NCI-H2196 (cell line): ENCODE measurements around the gene FMNL2.

Experiments
- DNase-seq: peaks from one replicate; lab custom pipeline; 2025; ENCODE audit not compliant: unreplicated experiment; lab: John Stamatoyannopoulos, UW

Gene FMNL2

GRCh38 chr2:152632736-152633135 is 297.8 kb downstream of the FMNL2 start:
- no peak for DNase-seq

- DNase-seq: peak; percentile 60
Measured at GRCh38 chr2:152635635-152636298, 300.8 kb downstream of the FMNL2 start.

- DNase-seq: no peak
Measured at GRCh38 chr2:152637251-152637650, 302.3 kb downstream of the FMNL2 start.

DNA sequence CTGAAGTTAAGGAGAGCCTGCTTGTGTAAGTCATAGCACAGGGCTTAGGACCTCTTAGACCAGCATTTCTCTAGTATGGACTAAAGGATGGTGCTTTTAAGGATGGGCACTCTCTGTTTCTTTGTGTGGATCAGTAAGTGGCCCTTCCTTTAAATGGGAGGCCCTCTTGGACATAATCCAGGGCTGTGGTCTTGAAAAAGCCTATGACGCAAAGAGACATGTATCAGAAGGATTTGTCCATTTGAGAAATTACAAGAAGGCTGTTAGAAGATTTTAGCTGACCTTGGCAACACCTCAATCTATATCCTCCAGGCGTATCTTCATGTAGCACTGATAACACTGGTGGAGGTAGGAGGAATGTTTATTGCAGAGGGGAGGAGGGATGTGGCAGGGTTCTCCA is 303.1 kb downstream of the FMNL2 start:
- no peak for DNase-seq

DNA sequence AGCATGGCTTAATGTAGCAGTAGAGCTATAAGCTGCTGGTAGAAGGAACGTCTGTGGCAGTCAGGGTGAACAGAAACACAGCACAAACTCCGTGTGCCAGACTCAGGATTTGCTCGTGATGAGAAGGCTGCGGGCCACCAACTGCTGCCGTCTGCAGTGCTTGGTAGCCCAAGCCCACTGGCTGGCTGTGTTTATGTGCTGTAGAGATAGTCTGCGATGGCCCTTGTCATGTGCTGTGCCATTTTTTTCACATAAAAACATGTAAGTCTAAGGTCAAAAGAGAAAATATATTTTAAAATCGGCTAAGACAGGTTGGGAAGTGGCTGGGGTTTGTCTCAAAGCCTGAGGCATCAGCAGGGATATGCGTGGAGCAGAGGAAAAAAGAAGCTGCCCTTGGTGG is 303.6 kb downstream of the FMNL2 start:
- DNase-seq: no peak

DNA sequence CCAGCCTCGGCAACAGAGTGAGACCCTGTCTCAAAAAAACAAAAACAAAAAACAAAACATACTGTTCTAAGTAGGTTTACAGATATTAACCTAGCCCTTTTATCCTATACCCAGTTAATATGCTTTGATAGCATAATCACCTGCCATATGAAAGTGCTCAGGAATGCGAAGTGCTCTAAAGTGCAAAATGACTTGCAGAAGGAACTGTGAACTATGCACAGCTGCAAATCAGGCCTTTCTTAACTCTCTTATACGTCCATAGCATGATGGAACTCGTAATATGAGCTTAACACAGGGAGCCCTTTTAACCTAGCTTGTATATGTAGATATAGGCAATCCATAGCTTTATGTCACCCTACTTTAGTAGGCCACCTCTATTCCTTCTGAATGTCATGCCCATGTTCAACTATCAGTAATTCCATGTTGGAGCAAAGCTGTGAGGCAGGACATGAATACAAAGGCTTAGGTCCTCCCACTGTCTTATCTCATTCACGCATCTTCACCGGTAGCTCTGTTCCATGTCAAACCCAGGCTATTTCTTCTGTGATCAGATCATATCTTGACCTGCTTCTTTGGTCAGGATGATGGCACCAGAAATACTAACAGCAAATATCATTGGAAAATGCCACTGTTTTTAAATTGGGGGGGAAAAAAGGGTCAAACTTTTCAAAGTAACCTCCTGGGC is 309.4 kb downstream of the FMNL2 start:
- no peak for DNase-seq

DNA sequence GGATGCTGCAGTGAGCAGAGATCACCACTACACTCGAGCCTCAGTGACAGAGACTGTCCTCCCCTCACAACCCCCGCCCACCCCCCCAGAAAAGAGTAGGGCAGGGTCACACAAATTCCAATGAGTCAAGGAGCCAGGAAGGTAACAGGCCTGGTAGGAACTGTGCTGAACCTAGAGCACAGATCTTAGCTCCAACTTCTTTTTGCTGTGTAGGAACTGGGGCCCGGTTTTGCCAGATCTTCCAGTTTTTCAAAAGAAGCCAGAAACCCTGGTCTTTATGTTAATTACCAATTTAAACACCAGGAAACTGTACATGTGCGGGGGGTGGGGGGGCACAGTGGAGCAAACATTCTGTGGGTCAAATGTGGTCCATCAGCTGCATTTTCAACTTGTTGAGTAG is 311.3 kb downstream of the FMNL2 start:
- no peak for DNase-seq

GRCh38 chr2:152646775-152647174 is 311.8 kb downstream of the FMNL2 start:
- DNase-seq: no peak

GRCh38 chr2:152647552-152647951 is 312.6 kb downstream of the FMNL2 start:
- DNase-seq: peak; percentile 78

GRCh38 chr2:152648336-152648735 is 313.4 kb downstream of the FMNL2 start:
- peak; percentile 7 for DNase-seq

DNA sequence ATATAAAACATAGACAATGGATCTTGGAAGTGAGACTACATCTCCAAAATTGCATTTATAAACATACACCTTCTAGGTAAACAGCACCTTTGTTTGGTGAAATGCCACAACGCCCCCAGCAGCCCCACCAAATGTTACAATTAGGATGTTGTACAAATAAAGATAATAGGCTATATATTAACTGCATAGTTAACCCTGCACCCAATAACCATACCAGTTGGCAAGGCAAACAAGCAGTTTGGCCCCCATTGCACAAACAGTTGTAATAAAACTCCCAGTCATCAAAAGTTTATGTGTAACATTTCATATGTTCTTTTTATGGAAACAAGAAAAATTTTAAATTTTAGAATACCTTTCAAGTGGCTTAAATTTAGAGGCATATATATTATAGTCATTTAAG is 315.0 kb downstream of the FMNL2 start:
- DNase-seq: no peak

GRCh38 chr2:152650768-152651371 is 315.9 kb downstream of the FMNL2 start:
- DNase-seq: no peak

DNA sequence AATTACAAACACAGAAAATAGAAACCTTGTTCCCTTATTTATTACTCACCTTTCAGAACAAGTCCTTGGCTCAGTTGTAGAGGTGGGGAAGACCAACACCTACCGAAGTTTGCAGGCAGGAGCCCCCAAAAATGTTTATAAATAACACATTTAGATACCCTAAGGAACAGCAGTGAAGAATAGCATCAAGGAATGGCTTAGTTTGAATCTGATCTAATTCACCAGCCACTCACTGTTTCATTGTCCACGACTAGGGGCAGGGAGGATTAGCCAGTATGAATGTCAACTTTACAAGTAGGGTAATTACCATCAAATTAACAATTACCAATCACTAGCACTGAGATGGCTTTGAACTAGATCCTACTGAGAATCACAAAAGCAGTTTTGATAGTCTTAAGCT is 316.9 kb downstream of the FMNL2 start:
- DNase-seq: no peak

- DNase-seq: no peak
Measured at GRCh38 chr2:152655880-152656279, 320.9 kb downstream of the FMNL2 start.

DNA sequence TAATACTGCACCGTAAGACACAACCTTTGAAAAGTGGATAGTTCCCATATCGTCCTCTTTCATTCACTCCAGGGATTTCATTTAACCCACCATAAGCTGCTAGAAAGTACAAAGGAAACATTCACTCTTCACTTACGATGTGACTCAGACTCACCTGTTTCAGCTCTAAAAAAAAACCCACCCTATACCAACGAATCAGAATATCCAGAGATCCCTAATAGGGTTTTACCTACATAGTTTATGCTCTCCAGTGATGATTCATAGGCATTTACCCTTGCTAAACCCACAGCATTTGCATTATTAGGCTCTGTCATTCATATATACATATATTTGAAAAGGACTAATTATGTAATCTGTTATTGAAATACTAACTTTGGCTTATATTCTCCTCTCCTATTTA is 322.1 kb downstream of the FMNL2 start:
- DNase-seq: no peak

GRCh38 chr2:152658221-152658620 is 323.2 kb downstream of the FMNL2 start:
- DNase-seq: no peak

- DNase-seq: no peak
Measured at GRCh38 chr2:152661076-152661475, 326.1 kb downstream of the FMNL2 start.

DNA sequence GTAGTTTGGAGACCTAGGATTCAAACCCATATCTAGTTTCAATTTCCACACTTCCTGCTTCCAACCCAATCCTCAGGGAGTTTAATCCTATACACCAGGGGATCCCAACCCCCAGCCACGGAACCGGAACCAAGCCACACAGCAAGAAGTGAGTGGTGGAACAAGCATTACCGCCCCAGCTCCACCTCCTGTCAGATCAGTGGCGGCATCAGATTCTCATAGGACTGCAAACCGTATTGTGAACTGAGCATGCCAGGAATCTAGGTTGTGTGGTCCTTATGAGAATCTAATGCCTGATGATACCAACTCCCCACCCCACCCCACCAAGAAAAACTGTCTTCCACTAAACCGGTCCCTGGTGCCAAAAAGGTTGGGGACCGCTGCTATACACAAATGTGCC is 329.8 kb downstream of the FMNL2 start:
- no peak for DNase-seq

- no peak for DNase-seq
Measured at GRCh38 chr2:152674334-152674733, 339.4 kb downstream of the FMNL2 start.

DNA sequence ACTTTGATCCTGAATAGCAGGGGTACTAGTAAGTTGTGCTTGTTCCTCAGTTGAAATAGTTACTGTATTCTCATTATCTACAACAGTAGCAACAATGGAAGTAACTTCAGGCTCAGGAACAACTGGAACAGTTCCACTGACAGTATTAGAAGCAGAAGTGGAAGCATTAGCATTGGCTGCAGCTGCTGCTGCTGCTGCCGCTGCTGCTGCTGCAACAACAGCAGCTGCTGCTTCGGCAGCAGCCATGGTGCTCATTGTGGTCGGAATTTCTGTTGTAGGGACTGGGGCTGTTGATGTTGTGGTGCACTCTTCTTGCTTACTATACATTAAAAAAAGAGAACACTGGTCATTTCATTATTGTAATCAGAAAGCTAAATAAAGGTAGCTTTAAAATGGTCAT is 341.5 kb downstream of the FMNL2 start:
- no peak for DNase-seq

- no peak for DNase-seq
Measured at GRCh38 chr2:152678808-152679207, 343.8 kb downstream of the FMNL2 start.

- DNase-seq: no peak
Measured at GRCh38 chr2:152682663-152683062, 347.7 kb downstream of the FMNL2 start.
